ENCODE results near the gene ENDOV.

ENDOV gene

GRCh38 chr17:80452173-80452915, 37.4 kb downstream of the ENDOV start:
- H3K27me3 ChIP-seq (ENCODE audit: control insufficient read depth in 1 of 2, insufficient read depth in 2 of 2, low read length in 2 of 2) = no peaks in the 10 kb centered on the region

DNA sequence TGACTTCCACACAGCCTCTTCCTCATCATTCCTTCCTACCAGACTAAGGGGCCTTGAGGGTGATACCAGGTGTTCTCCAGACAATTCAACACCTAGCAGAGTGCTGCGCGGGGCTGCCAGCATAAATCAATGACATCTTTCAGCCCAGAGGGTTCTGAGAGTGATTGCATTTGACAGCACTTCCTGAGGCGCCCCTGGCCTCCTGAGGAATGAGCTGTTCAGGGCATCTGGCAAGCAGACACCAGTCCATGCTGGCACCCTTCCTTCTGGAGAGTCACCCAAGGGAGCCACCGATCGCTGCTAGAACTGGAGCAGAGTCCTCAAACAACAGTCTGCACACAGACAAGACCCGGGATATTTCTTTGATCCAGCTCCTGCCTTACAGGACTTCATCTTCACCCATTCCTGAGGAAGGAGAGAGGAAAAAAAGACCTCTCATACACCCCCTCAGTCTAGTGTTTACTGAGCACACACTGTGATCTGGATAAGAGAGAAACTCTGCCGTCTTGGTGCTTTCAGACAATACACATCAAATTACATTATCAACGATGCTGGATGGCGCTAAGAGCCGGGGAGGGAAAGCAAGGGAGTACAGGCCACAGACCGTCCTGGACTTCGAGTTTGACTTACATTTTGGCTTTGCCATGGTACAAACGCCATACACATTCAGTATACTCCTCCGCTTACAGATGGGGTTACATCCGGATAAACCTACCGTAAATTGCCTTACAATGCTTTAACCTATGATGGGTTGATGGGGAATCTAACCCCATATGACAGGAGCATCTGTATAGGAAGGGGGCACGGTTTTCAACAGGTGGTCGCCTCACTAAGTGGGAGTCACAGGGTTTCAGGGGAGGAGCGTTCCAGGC, 38.4 kb downstream of the ENDOV start:
- Histone ChIP-seq H3K4me3 (ENCODE audit: low read length in 2 of 2) (peak overlapping the region; percentile 60 to 84), H3K36me3 (ENCODE audit: control insufficient read depth in 2 of 2, insufficient read depth in 2 of 2, low read length in 2 of 2) (no peaks in the 10 kb centered on the region), H3K27ac (ENCODE audit: low read length) (no peak overlapping the region), H3K9ac (ENCODE audit: low read length in 2 of 2) (peak overlapping the region; percentile 21 to 28), H3K27me3 (ENCODE audit: control insufficient read depth in 1 of 2, insufficient read depth in 2 of 2, low read length in 2 of 2) (no peaks in the 10 kb centered on the region), H3K4me1 (ENCODE audit: control insufficient read depth, insufficient read depth, low read length) (peaks cover 52% of the 10 kb centered on the region), H3K9me3 (ENCODE audit: control insufficient read depth in 2 of 2, low read length in 2 of 2) (no peaks in the 10 kb centered on the region)

More at GRCh38 chr17:80452173-80452915, 37.4 kb downstream of the ENDOV start:
- Histone ChIP-seq H3K4me3 (ENCODE audit: low read length in 2 of 2) (no peak overlapping the region), H3K36me3 (ENCODE audit: control insufficient read depth in 2 of 2, insufficient read depth in 2 of 2, low read length in 2 of 2) (no peaks in the 10 kb centered on the region), H3K9me3 (ENCODE audit: control insufficient read depth in 2 of 2, low read length in 2 of 2) (no peaks in the 10 kb centered on the region), H3K4me1 (ENCODE audit: control insufficient read depth, insufficient read depth, low read length) (peaks cover 48% of the 10 kb centered on the region), H3K9ac (ENCODE audit: low read length in 2 of 2) (no peak overlapping the region), H3K27ac (ENCODE audit: low read length) (no peak overlapping the region)

DNA sequence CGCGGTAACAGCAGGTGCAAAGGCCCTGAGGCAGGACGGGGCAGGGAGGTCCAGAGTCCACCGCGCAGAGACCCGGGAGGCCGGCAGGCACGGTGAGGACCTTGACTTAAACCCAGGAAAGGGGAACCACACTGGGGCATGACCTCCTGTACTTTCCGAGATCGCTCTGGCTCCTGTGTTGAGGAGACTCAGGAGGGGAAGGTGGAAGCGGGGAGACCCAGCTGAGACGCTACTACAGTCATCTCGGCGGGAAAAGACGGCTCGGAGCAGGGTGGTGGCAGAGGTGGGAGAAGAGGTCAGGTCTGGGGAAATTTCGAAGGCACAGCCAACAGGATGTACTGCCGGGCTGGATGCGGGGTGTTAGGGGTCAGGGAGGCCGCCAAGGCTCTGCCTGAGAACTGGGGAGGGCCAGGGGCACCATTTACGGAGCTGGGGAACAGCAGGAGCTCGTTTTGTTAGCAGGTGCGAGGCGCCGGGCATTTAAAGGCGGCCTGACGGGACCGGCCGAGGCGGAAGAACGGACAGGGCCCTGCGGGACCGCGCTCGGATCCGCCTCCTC, 39.1 kb downstream of the ENDOV start:
- Histone ChIP-seq H3K36me3 (ENCODE audit: control insufficient read depth in 2 of 2, insufficient read depth in 2 of 2, low read length in 2 of 2) (no peaks in the 10 kb centered on the region), H3K9me3 (ENCODE audit: control insufficient read depth in 2 of 2, low read length in 2 of 2) (no peaks in the 10 kb centered on the region), H3K27me3 (ENCODE audit: control insufficient read depth in 1 of 2, insufficient read depth in 2 of 2, low read length in 2 of 2) (no peaks in the 10 kb centered on the region), H3K4me3 (ENCODE audit: low read length in 2 of 2) (peak overlapping the region; percentile 60 to 84), H3K9ac (ENCODE audit: low read length in 2 of 2) (peak overlapping the region; percentile 87 to 94), H3K27ac (ENCODE audit: low read length) (peak overlapping the region; percentile 97), H3K4me1 (ENCODE audit: control insufficient read depth, insufficient read depth, low read length) (peaks cover 52% of the 10 kb centered on the region)

GRCh38 chr17:80454557-80455335, 39.8 kb downstream of the ENDOV start:
- Histone ChIP-seq H3K4me1 (ENCODE audit: control insufficient read depth, insufficient read depth, low read length) (peaks cover 54% of the 10 kb centered on the region), H3K9me3 (ENCODE audit: control insufficient read depth in 2 of 2, low read length in 2 of 2) (no peaks in the 10 kb centered on the region), H3K27me3 (ENCODE audit: control insufficient read depth in 1 of 2, insufficient read depth in 2 of 2, low read length in 2 of 2) (no peaks in the 10 kb centered on the region), H3K36me3 (ENCODE audit: control insufficient read depth in 2 of 2, insufficient read depth in 2 of 2, low read length in 2 of 2) (no peaks in the 10 kb centered on the region), H3K9ac (ENCODE audit: low read length in 2 of 2) (peak overlapping the region; percentile 87 to 94), H3K4me3 (ENCODE audit: low read length in 2 of 2) (peak overlapping the region; percentile 74 to 84), H3K27ac (ENCODE audit: low read length) (peak overlapping the region; percentile 97)

- no peaks in the 10 kb centered on the region for H3K27me3 ChIP-seq (ENCODE audit: control insufficient read depth in 1 of 2, insufficient read depth in 2 of 2, low read length in 2 of 2)
- H3K4me3 ChIP-seq (ENCODE audit: low read length in 2 of 2) = peak overlapping the region; percentile 74 to 84
- H3K4me1 ChIP-seq (ENCODE audit: control insufficient read depth, insufficient read depth, low read length) = peaks cover 51% of the 10 kb centered on the region
- H3K9ac ChIP-seq (ENCODE audit: low read length in 2 of 2) = peak overlapping the region; percentile 87 to 88
- H3K36me3 ChIP-seq (ENCODE audit: control insufficient read depth in 2 of 2, insufficient read depth in 2 of 2, low read length in 2 of 2) = no peaks in the 10 kb centered on the region
- no peaks in the 10 kb centered on the region for H3K9me3 ChIP-seq (ENCODE audit: control insufficient read depth in 2 of 2, low read length in 2 of 2)
- H3K27ac ChIP-seq (ENCODE audit: low read length) = peak overlapping the region; percentile 97
Measured at GRCh38 chr17:80455336-80455710, 40.4 kb downstream of the ENDOV start.

GRCh38 chr17:80455784-80456183, 40.8 kb downstream of the ENDOV start:
- no peaks in the 10 kb centered on the region for H3K36me3 ChIP-seq (ENCODE audit: control insufficient read depth in 2 of 2, insufficient read depth in 2 of 2, low read length in 2 of 2)
- H3K27ac ChIP-seq (ENCODE audit: low read length) = peak overlapping the region; percentile 97
- peak overlapping the region in 1 of 2 donors; percentile 84 for H3K4me3 ChIP-seq (ENCODE audit: low read length in 2 of 2)
- peaks cover 51% of the 10 kb centered on the region for H3K4me1 ChIP-seq (ENCODE audit: control insufficient read depth, insufficient read depth, low read length)
- peak overlapping the region; percentile 31 to 88 for H3K9ac ChIP-seq (ENCODE audit: low read length in 2 of 2)
- H3K27me3 ChIP-seq (ENCODE audit: control insufficient read depth in 1 of 2, insufficient read depth in 2 of 2, low read length in 2 of 2) = no peaks in the 10 kb centered on the region
- no peaks in the 10 kb centered on the region for H3K9me3 ChIP-seq (ENCODE audit: control insufficient read depth in 2 of 2, low read length in 2 of 2)

- H3K4me1 ChIP-seq (ENCODE audit: control insufficient read depth, insufficient read depth, low read length) = peaks cover 56% of the 10 kb centered on the region
- H3K36me3 ChIP-seq (ENCODE audit: control insufficient read depth in 2 of 2, insufficient read depth in 2 of 2, low read length in 2 of 2) = no peaks in the 10 kb centered on the region
- no peaks in the 10 kb centered on the region for H3K9me3 ChIP-seq (ENCODE audit: control insufficient read depth in 2 of 2, low read length in 2 of 2)
- peak overlapping the region; percentile 41 to 57 for H3K4me3 ChIP-seq (ENCODE audit: low read length in 2 of 2)
- H3K27me3 ChIP-seq (ENCODE audit: control insufficient read depth in 1 of 2, insufficient read depth in 2 of 2, low read length in 2 of 2) = no peaks in the 10 kb centered on the region
- peak overlapping the region; percentile 21 to 53 for H3K9ac ChIP-seq (ENCODE audit: low read length in 2 of 2)
- H3K27ac ChIP-seq (ENCODE audit: low read length) = peak overlapping the region; percentile 97
Measured at GRCh38 chr17:80456465-80457235, 41.7 kb downstream of the ENDOV start.

- H3K9ac ChIP-seq (ENCODE audit: low read length in 2 of 2) = peak overlapping the region in 1 of 2 donors; percentile 38
- H3K4me3 ChIP-seq (ENCODE audit: low read length in 2 of 2) = peak overlapping the region; percentile 41 to 57
- H3K27me3 ChIP-seq (ENCODE audit: control insufficient read depth in 1 of 2, insufficient read depth in 2 of 2, low read length in 2 of 2) = no peaks in the 10 kb centered on the region
- H3K27ac ChIP-seq (ENCODE audit: low read length) = peak overlapping the region; percentile 97
- H3K4me1 ChIP-seq (ENCODE audit: control insufficient read depth, insufficient read depth, low read length) = peaks cover 62% of the 10 kb centered on the region
- no peaks in the 10 kb centered on the region for H3K9me3 ChIP-seq (ENCODE audit: control insufficient read depth in 2 of 2, low read length in 2 of 2)
- no peaks in the 10 kb centered on the region for H3K36me3 ChIP-seq (ENCODE audit: control insufficient read depth in 2 of 2, insufficient read depth in 2 of 2, low read length in 2 of 2)
Measured at GRCh38 chr17:80457236-80457856, 42.4 kb downstream of the ENDOV start.

- Histone ChIP-seq H3K36me3 (ENCODE audit: control insufficient read depth in 2 of 2, insufficient read depth in 2 of 2, low read length in 2 of 2) (no peaks in the 10 kb centered on the region), H3K4me3 (ENCODE audit: low read length in 2 of 2) (no peak overlapping the region), H3K27ac (ENCODE audit: low read length) (no peak overlapping the region), H3K9me3 (ENCODE audit: control insufficient read depth in 2 of 2, low read length in 2 of 2) (no peaks in the 10 kb centered on the region), H3K4me1 (ENCODE audit: control insufficient read depth, insufficient read depth, low read length) (peaks cover 62% of the 10 kb centered on the region), H3K27me3 (ENCODE audit: control insufficient read depth in 1 of 2, insufficient read depth in 2 of 2, low read length in 2 of 2) (no peaks in the 10 kb centered on the region), H3K9ac (ENCODE audit: low read length in 2 of 2) (peak overlapping the region in 1 of 2 donors; percentile 23)
Measured at GRCh38 chr17:80458016-80458415, 43.0 kb downstream of the ENDOV start.

Measured in stomach smooth muscle (tissue), 2 donors.